ENCODE measurements around the gene EFNB1. TPM values are rescaled to one million over a fixed set of nuclear protein-coding genes. Genes with fewer than 3 reads are reported as not detected.

The EFNB1 gene
- polyA plus RNA-seq, 2 donors = 22.2 to 24.0 TPM

DNA sequence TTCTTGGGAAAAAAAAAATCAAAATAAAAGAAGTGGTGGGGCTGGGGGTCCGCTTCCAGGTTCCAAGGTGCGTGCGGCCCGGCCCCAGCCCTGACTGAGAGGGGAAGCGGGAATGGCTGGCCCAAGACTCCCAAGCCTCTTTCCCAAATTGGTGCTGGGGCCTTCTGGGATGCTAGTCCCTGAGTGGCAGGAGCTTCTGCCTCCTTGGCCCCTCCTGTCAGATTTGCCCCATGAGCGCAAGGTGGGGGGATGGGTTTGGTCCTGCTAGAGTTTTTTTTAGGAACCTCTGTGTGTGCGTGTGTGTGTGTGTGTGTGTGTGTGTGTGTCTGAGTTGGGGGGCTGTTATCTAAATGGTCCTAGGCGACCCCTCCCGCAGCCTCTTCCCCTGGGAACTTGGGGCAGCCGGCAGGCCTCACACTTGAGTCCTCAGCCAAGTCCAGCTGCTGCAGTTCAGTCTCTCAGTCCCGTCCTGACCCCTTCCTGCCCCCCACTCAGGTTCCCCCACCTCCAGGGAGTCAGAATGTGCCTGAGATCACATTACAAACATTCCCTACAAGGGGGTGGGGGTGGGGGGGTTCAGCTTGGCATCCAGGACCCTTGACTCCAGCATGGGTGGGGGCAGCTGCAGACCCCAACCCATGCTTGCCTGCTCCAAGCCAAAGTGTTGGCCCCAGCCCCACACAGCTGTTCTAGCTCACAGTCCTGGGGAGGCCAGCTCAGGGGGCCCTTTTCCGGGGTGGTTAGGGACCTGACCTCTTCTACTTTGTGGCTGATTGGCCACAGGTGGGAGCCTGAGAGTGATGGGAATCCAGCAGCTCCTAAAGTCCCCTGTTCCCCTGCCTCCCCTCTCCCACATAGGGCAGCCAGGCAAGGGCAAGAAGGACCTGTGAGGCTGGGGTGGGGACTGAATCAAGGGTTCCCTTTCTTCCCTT, 4.0 kb downstream of the EFNB1 start:
- Histone ChIP-seq H3K4me1 (ENCODE audit: control insufficient read depth in 2 of 2, insufficient read depth in 2 of 2, low read length in 1 of 2) (peaks cover 0 to 6% of the 10 kb centered on the region in 2 donors), H3K4me3 (ENCODE audit: low read depth in 1 of 2, low read length in 2 of 2) (peak overlapping the region in 1 of 2 donors; percentile 72), H3K36me3 (ENCODE audit: control insufficient read depth in 2 of 2, insufficient read depth in 2 of 2, low read length in 1 of 2) (no peaks in the 10 kb centered on the region), H3K27ac (ENCODE audit: low read depth in 2 of 2, low read length in 1 of 2) (peak overlapping the region; percentile 75 to 80), H3K9me3 (ENCODE audit: control insufficient read depth in 2 of 2, insufficient read depth in 1 of 2, low read depth in 1 of 2, low read length in 1 of 2) (peaks cover 0 to 4% of the 10 kb centered on the region in 2 donors), H3K27me3 (ENCODE audit: control insufficient read depth in 1 of 2, insufficient read depth in 2 of 2, low read length in 2 of 2) (no peaks in the 10 kb centered on the region)
- 36 to 50% methylated on average over 12 of the region's 12 CpGs for WGBS, 2 donors

DNA sequence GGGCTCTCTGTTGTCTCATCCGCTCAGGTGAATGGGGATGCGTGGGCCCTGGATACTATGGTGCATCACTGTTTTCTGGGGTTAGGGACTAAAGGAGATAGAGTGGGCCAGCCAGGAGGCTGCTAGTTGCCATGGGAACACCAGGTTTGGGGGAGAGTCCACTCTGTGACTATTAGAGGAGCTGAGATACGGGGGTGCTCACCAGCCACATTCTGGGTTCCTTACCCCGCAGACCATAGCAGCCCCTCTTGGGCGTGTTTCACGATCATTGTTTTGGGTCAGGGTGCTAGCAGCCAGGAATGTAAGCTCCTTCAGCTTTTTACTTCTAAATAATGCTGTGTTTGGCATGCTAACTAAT, 4.6 kb downstream of the EFNB1 start:
- peaks cover 0 to 9% of the 10 kb centered on the region in 2 donors for H3K4me1 ChIP-seq (ENCODE audit: control insufficient read depth in 2 of 2, insufficient read depth in 2 of 2, low read length in 1 of 2)
- no peak overlapping the region for H3K4me3 ChIP-seq (ENCODE audit: low read depth in 1 of 2, low read length in 2 of 2)
- H3K36me3 ChIP-seq (ENCODE audit: control insufficient read depth in 2 of 2, insufficient read depth in 2 of 2, low read length in 1 of 2) = no peaks in the 10 kb centered on the region
- H3K27ac ChIP-seq (ENCODE audit: low read depth in 2 of 2, low read length in 1 of 2) = peak overlapping the region; percentile 73 to 80
- WGBS, 2 donors = 49 to 81% methylated on average over 6 of the region's 6 CpGs
- no peaks in the 10 kb centered on the region for H3K27me3 ChIP-seq (ENCODE audit: control insufficient read depth in 1 of 2, insufficient read depth in 2 of 2, low read length in 2 of 2)
- H3K9me3 ChIP-seq (ENCODE audit: control insufficient read depth in 2 of 2, insufficient read depth in 1 of 2, low read depth in 1 of 2, low read length in 1 of 2) = peaks cover 0 to 4% of the 10 kb centered on the region in 2 donors

DNA sequence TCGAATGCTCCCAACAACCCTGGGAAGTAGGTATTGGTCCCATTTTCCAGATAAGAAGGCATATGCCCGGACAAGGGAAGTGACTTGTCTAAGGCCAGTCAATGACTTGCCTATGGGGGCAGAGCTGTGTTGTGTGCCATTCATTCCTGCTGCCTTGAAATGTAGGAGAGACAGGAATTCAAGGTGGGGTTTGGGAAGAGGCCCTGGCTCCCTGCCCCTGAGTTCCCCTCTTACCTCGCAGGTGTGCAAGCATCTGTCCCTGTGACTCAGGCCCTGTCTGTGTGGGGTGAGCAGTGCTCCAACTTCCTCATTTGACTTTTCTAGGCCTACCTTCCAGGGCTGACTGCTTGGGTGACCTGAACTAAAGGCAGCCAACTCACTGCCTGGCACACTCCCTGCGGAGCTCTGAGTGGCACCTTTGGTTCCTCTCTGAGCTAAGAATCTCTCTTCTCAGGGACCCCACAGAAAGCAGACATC, 5.1 kb downstream of the EFNB1 start:
- H3K36me3 ChIP-seq (ENCODE audit: control insufficient read depth in 2 of 2, insufficient read depth in 2 of 2, low read length in 1 of 2) = no peaks in the 10 kb centered on the region
- peak overlapping the region; percentile 73 to 80 for H3K27ac ChIP-seq (ENCODE audit: low read depth in 2 of 2, low read length in 1 of 2)

DNA sequence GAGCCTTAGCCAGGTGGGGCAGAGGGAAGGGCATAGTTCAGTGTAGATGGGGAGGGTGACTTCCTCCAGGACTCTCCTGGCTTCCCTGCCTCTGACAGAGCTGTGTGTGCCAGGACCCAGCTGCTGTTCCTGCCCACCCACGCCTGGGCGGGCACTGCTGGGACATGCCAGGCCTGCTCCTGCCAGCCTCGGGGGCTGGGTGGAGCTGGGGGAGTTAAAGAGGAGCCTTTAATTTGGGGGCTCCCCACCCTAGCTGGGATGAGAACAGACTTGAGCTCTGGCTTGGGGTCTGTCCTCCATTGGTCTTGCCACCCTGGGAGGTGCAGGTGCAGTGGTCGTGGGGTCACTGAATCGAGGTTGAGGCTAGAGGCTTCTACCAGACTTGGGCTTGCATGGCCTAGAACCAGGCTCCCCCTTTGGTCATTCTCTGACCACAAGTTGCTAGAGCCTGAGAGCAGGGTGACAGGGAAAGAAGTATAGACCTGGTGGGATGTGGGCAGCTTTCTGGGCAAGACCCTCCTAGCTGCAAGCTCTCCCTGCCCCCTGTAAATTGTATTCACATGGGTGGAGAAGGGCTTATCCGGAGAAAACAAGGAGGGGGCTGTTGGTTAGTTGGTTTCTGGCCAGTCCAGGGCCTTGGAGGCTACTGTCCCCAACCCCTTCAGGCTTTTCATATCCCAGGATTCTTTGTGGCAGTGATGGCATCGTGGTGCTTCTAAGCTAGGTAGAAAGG, 5.7 kb downstream of the EFNB1 start:
- 46 to 48% methylated on average over 7 of the region's 7 CpGs for WGBS, 2 donors
- Histone ChIP-seq H3K27me3 (ENCODE audit: control insufficient read depth in 1 of 2, insufficient read depth in 2 of 2, low read length in 2 of 2) (no peaks in the 10 kb centered on the region), H3K27ac (ENCODE audit: low read depth in 2 of 2, low read length in 1 of 2) (peak overlapping the region; percentile 73 to 80), H3K36me3 (ENCODE audit: control insufficient read depth in 2 of 2, insufficient read depth in 2 of 2, low read length in 1 of 2) (peaks cover 0 to 3% of the 10 kb centered on the region in 2 donors), H3K9me3 (ENCODE audit: control insufficient read depth in 2 of 2, insufficient read depth in 1 of 2, low read depth in 1 of 2, low read length in 1 of 2) (no peaks in the 10 kb centered on the region), H3K4me3 (ENCODE audit: low read depth in 1 of 2, low read length in 2 of 2) (no peak overlapping the region), H3K4me1 (ENCODE audit: control insufficient read depth in 2 of 2, insufficient read depth in 2 of 2, low read length in 1 of 2) (peaks cover 0 to 11% of the 10 kb centered on the region in 2 donors)

More for the DNA sequence above, 5.1 kb downstream of the EFNB1 start:
- Histone ChIP-seq H3K4me3 (ENCODE audit: low read depth in 1 of 2, low read length in 2 of 2) (no peak overlapping the region), H3K9me3 (ENCODE audit: control insufficient read depth in 2 of 2, insufficient read depth in 1 of 2, low read depth in 1 of 2, low read length in 1 of 2) (peaks cover 0 to 4% of the 10 kb centered on the region in 2 donors), H3K27me3 (ENCODE audit: control insufficient read depth in 1 of 2, insufficient read depth in 2 of 2, low read length in 2 of 2) (no peaks in the 10 kb centered on the region), H3K4me1 (ENCODE audit: control insufficient read depth in 2 of 2, insufficient read depth in 2 of 2, low read length in 1 of 2) (peaks cover 0 to 11% of the 10 kb centered on the region in 2 donors)
- WGBS, 2 donors = 42 to 59% methylated on average over 4 of the region's 4 CpGs

DNA sequence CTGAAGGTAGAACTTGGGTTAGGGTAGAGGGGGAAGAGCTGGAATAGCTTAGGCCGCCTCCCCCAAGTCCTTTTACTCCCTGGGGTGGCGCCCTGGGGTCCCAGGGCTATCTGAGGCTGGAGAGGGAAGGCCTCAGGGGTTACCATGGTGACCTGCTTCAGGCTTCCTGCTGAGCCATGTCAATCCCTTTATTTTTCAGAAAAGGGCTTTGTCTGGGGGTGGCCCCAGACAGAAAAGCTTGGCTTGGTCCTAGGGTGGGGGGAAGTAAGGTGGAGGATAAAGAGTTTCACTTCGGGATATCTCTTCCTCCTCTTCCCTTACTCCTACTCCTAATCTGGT, 6.3 kb downstream of the EFNB1 start:
- H3K4me3 ChIP-seq (ENCODE audit: low read depth in 1 of 2, low read length in 2 of 2) = no peak overlapping the region
- no peaks in the 10 kb centered on the region for H3K27me3 ChIP-seq (ENCODE audit: control insufficient read depth in 1 of 2, insufficient read depth in 2 of 2, low read length in 2 of 2)
- H3K9me3 ChIP-seq (ENCODE audit: control insufficient read depth in 2 of 2, insufficient read depth in 1 of 2, low read depth in 1 of 2, low read length in 1 of 2) = no peaks in the 10 kb centered on the region
- H3K36me3 ChIP-seq (ENCODE audit: control insufficient read depth in 2 of 2, insufficient read depth in 2 of 2, low read length in 1 of 2) = peaks cover 0 to 9% of the 10 kb centered on the region in 2 donors
- H3K27ac ChIP-seq (ENCODE audit: low read depth in 2 of 2, low read length in 1 of 2) = no peak overlapping the region
- H3K4me1 ChIP-seq (ENCODE audit: control insufficient read depth in 2 of 2, insufficient read depth in 2 of 2, low read length in 1 of 2) = peaks cover 0 to 11% of the 10 kb centered on the region in 2 donors
- 53 to 75% methylated on average over 3 of the region's 3 CpGs for WGBS, 2 donors

DNA sequence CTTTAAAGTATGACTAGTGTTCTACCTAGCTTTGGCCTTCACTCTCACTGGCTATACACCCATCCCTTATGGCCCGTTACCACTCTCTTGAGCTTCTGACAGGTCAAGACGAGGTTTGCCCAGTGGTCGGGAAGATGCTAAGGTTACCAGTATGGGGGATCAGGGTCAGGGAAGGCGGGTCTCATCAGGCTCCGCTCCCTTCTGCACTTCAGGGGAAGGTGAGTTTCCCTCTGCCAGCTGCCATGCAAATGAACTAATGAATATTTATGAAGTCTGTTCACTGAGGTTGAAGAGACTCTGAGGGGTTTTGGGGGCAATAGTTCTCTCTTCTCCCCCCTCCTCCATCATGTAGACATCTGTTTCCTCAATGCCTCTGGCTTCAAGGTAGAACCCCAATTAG, 6.6 kb downstream of the EFNB1 start:
- Histone ChIP-seq H3K4me1 (ENCODE audit: control insufficient read depth in 2 of 2, insufficient read depth in 2 of 2, low read length in 1 of 2) (peaks cover 0 to 11% of the 10 kb centered on the region in 2 donors), H3K27ac (ENCODE audit: low read depth in 2 of 2, low read length in 1 of 2) (no peak overlapping the region), H3K4me3 (ENCODE audit: low read depth in 1 of 2, low read length in 2 of 2) (no peak overlapping the region), H3K9me3 (ENCODE audit: control insufficient read depth in 2 of 2, insufficient read depth in 1 of 2, low read depth in 1 of 2, low read length in 1 of 2) (no peaks in the 10 kb centered on the region), H3K27me3 (ENCODE audit: control insufficient read depth in 1 of 2, insufficient read depth in 2 of 2, low read length in 2 of 2) (no peaks in the 10 kb centered on the region), H3K36me3 (ENCODE audit: control insufficient read depth in 2 of 2, insufficient read depth in 2 of 2, low read length in 1 of 2) (peaks cover 0 to 12% of the 10 kb centered on the region in 2 donors)
- 79 to 80% methylated on average over 5 of the region's 5 CpGs for WGBS, 2 donors

DNA sequence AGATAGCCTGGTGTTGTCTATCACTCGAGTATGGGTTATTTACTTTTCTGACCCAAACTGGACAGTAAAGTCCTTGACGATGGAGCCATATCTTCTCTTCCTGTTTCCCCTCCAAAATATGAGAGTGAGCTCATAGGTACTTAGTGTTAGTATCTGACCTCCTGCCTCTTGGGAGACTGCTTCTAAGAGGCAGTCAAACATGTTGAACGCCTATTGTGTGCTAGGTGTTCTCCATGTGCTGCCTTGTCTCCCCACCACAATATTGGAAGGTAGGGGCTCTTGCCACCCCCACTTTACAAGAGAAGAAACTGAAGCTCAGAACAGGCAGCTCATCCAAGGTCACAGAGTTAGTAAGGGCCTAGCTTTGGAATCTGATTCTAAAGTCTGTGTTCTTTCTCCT, 8.3 kb downstream of the EFNB1 start:
- WGBS, 2 donors = 47 to 65% methylated on average over 3 of the region's 3 CpGs
- no peak overlapping the region for H3K4me3 ChIP-seq (ENCODE audit: low read depth in 1 of 2, low read length in 2 of 2)
- H3K27me3 ChIP-seq (ENCODE audit: control insufficient read depth in 1 of 2, insufficient read depth in 2 of 2, low read length in 2 of 2) = no peaks in the 10 kb centered on the region
- H3K36me3 ChIP-seq (ENCODE audit: control insufficient read depth in 2 of 2, insufficient read depth in 2 of 2, low read length in 1 of 2) = peaks cover 0 to 17% of the 10 kb centered on the region in 2 donors
- H3K27ac ChIP-seq (ENCODE audit: low read depth in 2 of 2, low read length in 1 of 2) = no peak overlapping the region
- no peaks in the 10 kb centered on the region for H3K9me3 ChIP-seq (ENCODE audit: control insufficient read depth in 2 of 2, insufficient read depth in 1 of 2, low read depth in 1 of 2, low read length in 1 of 2)
- H3K4me1 ChIP-seq (ENCODE audit: control insufficient read depth in 2 of 2, insufficient read depth in 2 of 2, low read length in 1 of 2) = peaks cover 0 to 11% of the 10 kb centered on the region in 2 donors

DNA sequence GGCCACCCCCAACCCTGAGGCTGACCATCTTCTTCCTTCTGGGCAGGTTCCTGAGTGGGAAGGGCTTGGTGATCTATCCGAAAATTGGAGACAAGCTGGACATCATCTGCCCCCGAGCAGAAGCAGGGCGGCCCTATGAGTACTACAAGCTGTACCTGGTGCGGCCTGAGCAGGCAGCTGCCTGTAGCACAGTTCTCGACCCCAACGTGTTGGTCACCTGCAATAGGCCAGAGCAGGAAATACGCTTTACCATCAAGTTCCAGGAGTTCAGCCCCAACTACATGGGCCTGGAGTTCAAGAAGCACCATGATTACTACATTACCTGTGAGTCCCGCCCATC, 9.7 kb downstream of the EFNB1 start:
- H3K36me3 ChIP-seq (ENCODE audit: control insufficient read depth in 2 of 2, insufficient read depth in 2 of 2, low read length in 1 of 2) = peaks cover 0 to 17% of the 10 kb centered on the region in 2 donors
- no peak overlapping the region for H3K4me3 ChIP-seq (ENCODE audit: low read depth in 1 of 2, low read length in 2 of 2)
- no peaks in the 10 kb centered on the region for H3K9me3 ChIP-seq (ENCODE audit: control insufficient read depth in 2 of 2, insufficient read depth in 1 of 2, low read depth in 1 of 2, low read length in 1 of 2)
- H3K27ac ChIP-seq (ENCODE audit: low read depth in 2 of 2, low read length in 1 of 2) = peak overlapping the region in 1 of 2 donors; percentile 22
- 73 to 84% methylated on average over 8 of the region's 8 CpGs for WGBS, 2 donors
- peaks cover 0 to 16% of the 10 kb centered on the region in 2 donors for H3K4me1 ChIP-seq (ENCODE audit: control insufficient read depth in 2 of 2, insufficient read depth in 2 of 2, low read length in 1 of 2)
- H3K27me3 ChIP-seq (ENCODE audit: control insufficient read depth in 1 of 2, insufficient read depth in 2 of 2, low read length in 2 of 2) = no peaks in the 10 kb centered on the region

DNA sequence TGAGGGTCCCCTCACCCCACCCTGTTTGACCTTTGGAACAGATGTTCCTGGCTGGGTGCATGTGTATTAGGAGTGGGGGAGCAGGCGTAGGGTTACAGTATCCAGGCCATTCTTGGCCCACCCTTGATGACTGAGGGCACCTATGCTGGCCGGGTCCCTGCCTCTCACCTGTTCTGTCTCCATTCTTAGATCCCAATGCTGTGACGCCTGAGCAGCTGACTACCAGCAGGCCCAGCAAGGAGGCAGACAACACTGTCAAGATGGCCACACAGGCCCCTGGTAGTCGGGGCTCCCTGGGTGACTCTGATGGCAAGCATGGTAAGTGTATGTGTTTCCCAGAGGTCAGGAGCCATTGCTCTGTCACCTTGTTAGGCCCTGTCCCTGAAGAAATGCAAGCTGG, 10.9 kb downstream of the EFNB1 start:
- no peak overlapping the region for H3K4me3 ChIP-seq (ENCODE audit: low read depth in 1 of 2, low read length in 2 of 2)
- 82 to 83% methylated on average over 3 to 4 of the region's 4 CpGs for WGBS, 2 donors
- no peaks in the 10 kb centered on the region for H3K27me3 ChIP-seq (ENCODE audit: control insufficient read depth in 1 of 2, insufficient read depth in 2 of 2, low read length in 2 of 2)
- H3K9me3 ChIP-seq (ENCODE audit: control insufficient read depth in 2 of 2, insufficient read depth in 1 of 2, low read depth in 1 of 2, low read length in 1 of 2) = no peaks in the 10 kb centered on the region
- peaks cover 0 to 17% of the 10 kb centered on the region in 2 donors for H3K36me3 ChIP-seq (ENCODE audit: control insufficient read depth in 2 of 2, insufficient read depth in 2 of 2, low read length in 1 of 2)
- peaks cover 0 to 18% of the 10 kb centered on the region in 2 donors for H3K4me1 ChIP-seq (ENCODE audit: control insufficient read depth in 2 of 2, insufficient read depth in 2 of 2, low read length in 1 of 2)
- H3K27ac ChIP-seq (ENCODE audit: low read depth in 2 of 2, low read length in 1 of 2) = no peak overlapping the region
